ENCODE data around the gene ADCY4. TPM values are rescaled to one million over a fixed set of nuclear protein-coding genes. Genes with fewer than 3 reads are reported as not detected.

The ADCY4 gene
- total and polyA plus RNA-seq, 2 of the 13 experiments (the other 11 are each of a cell fraction or from before 2014, with no cell fraction given) = 0.03 TPM; not detected in 1

DNA sequence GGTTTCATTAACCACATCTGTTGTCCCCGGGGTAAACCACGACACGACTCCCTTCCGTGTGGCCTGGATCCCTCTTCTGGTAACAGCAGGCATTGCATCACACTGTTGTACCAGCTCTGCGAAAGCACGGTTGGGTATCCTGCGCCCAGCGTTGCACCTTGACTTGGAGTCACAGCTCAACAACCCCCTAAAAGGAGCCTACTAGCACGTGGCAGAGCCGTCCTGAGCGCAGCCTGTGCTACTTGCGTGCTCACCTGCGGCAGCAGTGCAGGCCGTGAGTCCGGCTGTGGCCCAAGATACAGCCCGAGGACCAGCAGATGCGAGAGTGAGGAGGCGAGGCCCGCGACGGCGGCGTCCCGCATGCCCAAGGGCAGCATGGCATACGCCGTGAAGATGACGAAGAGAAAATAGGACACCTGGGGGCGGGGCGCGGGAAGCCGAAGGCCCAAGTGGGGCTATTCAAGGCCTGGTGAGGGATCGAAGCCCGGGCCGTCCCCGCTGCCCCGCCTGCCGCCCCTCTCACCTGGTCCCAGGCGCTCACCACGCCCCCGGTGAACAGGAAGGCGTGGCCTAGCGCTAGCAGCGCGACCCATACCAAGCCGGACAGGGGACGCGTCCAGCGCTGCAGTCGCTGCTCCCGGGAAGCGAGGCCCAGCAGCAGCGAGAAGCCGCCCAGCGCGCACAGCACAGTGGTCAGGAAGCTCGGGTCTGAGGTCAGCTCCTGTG, 2.4 kb downstream of the ADCY4 start (continued):
- TF ChIP-seq, protein P1, sequence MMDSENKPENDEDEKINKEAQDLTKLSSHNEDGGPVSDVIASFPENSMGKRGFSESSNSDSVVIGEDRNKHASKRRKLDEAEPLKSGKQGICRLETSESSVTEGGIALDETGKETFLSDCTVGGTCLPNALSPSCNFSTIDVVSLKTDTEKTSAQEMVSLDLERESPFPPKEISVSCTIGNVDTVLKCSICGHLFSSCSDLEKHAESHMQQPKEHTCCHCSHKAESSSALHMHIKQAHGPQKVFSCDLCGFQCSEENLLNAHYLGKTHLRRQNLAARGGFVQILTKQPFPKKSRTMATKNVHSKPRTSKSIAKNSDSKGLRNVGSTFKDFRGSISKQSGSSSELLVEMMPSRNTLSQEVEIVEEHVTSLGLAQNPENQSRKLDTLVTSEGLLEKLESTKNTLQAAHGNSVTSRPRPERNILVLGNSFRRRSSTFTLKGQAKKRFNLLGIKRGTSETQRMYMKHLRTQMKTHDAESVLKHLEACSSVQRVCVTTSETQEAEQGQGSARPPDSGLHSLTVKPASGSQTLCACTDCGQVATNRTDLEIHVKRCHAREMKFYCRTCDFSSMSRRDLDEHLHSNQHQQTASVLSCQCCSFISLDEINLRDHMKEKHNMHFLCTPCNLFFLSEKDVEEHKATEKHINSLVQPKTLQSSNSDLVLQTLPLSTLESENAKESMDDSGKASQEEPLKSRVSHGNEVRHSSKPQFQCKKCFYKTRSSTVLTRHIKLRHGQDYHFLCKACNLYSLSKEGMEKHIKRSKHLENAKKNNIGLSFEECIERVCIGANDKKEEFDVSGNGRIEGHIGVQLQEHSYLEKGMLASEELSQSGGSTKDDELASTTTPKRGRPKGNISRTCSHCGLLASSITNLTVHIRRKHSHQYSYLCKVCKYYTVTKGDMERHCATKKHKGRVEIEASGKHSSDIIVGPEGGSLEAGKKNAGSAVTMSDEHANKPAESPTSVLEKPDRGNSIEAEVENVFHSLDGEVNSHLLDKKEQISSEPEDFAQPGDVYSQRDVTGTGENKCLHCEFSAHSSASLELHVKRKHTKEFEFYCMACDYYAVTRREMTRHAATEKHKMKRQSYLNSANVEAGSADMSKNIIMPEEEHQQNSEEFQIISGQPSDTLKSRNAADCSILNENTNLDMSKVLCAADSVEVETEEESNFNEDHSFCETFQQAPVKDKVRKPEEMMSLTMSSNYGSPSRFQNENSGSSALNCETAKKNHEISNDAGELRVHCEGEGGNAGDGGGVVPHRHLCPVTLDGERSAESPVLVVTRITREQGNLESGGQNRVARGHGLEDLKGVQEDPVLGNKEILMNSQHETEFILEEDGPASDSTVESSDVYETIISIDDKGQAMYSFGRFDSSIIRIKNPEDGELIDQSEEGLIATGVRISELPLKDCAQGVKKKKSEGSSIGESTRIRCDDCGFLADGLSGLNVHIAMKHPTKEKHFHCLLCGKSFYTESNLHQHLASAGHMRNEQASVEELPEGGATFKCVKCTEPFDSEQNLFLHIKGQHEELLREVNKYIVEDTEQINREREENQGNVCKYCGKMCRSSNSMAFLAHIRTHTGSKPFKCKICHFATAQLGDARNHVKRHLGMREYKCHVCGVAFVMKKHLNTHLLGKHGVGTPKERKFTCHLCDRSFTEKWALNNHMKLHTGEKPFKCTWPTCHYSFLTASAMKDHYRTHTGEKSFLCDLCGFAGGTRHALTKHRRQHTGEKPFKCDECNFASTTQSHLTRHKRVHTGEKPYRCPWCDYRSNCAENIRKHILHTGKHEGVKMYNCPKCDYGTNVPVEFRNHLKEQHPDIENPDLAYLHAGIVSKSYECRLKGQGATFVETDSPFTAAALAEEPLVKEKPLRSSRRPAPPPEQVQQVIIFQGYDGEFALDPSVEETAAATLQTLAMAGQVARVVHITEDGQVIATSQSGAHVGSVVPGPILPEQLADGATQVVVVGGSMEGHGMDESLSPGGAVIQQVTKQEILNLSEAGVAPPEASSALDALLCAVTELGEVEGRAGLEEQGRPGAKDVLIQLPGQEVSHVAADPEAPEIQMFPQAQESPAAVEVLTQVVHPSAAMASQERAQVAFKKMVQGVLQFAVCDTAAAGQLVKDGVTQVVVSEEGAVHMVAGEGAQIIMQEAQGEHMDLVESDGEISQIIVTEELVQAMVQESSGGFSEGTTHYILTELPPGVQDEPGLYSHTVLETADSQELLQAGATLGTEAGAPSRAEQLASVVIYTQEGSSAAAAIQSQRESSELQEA (CRISPR knock-in tag; IDR thresholded peaks at IDR 0.05; ENCODE audit: not compliant biosample characterization) = peak; percentile 71
- TF ChIP-seq GLMP (CRISPR knock-in tag; IDR thresholded peaks at IDR 0.05; ENCODE audit: borderline replicate concordance) (no peak), ZNF34 (CRISPR knock-in tag; IDR thresholded peaks at IDR 0.05; ENCODE audit: borderline replicate concordance) (peak; percentile 100), PCBP2 (optimal IDR thresholded peaks at IDR 0.05; ENCODE audit: low read depth, low read length, poor library complexity, severe bottlenecking) (no peak), ZNF33A (CRISPR knock-in tag; IDR thresholded peaks at IDR 0.05; ENCODE audit: borderline replicate concordance) (no peak), ZFAT (CRISPR knock-in tag; conservative IDR thresholded peaks at IDR 0.05) (no peak), ZNF296 (CRISPR knock-in tag; conservative IDR thresholded peaks at IDR 0.05) (peak; percentile 18; the same call in 1 of the 2 replicates), ZNF205 (CRISPR knock-in tag; IDR thresholded peaks at IDR 0.05) (0 out of 2 replicates have a peak, but pooled peaks have one; percentile 58), HIC2 (CRISPR knock-in tag; IDR thresholded peaks at IDR 0.05; ENCODE audit: low read depth) (peak; percentile 86), HDAC1 (CRISPR knock-in tag; IDR thresholded peaks at IDR 0.05) (peak; percentile 82)
- TF ChIP-seq, protein P2, sequence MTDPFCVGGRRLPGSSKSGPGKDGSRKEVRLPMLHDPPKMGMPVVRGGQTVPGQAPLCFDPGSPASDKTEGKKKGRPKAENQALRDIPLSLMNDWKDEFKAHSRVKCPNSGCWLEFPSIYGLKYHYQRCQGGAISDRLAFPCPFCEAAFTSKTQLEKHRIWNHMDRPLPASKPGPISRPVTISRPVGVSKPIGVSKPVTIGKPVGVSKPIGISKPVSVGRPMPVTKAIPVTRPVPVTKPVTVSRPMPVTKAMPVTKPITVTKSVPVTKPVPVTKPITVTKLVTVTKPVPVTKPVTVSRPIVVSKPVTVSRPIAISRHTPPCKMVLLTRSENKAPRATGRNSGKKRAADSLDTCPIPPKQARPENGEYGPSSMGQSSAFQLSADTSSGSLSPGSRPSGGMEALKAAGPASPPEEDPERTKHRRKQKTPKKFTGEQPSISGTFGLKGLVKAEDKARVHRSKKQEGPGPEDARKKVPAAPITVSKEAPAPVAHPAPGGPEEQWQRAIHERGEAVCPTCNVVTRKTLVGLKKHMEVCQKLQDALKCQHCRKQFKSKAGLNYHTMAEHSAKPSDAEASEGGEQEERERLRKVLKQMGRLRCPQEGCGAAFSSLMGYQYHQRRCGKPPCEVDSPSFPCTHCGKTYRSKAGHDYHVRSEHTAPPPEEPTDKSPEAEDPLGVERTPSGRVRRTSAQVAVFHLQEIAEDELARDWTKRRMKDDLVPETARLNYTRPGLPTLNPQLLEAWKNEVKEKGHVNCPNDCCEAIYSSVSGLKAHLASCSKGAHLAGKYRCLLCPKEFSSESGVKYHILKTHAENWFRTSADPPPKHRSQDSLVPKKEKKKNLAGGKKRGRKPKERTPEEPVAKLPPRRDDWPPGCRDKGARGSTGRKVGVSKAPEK (CRISPR knock-in tag; IDR thresholded peaks at IDR 0.05; ENCODE audit: borderline replicate concordance) = peak; percentile 93; the same call in 1 of the 2 replicates
- TF ChIP-seq, protein P3, sequence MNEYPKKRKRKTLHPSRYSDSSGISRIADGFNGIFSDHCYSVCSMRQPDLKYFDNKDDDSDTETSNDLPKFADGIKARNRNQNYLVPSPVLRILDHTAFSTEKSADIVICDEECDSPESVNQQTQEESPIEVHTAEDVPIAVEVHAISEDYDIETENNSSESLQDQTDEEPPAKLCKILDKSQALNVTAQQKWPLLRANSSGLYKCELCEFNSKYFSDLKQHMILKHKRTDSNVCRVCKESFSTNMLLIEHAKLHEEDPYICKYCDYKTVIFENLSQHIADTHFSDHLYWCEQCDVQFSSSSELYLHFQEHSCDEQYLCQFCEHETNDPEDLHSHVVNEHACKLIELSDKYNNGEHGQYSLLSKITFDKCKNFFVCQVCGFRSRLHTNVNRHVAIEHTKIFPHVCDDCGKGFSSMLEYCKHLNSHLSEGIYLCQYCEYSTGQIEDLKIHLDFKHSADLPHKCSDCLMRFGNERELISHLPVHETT (CRISPR knock-in tag; conservative IDR thresholded peaks at IDR 0.05) = peak; percentile 80; the same call in 1 of the 2 replicates

All from HepG2 (cell line).